Measurements from ENCODE around the gene ITPR1. TPM values are rescaled to one million over a fixed set of nuclear protein-coding genes. Genes with fewer than 3 reads are reported as not detected.

ITPR1 gene
- total RNA-seq, 1 experiment from 2014 or later: 48.5 TPM

GRCh38 chr3:4726549-4726948 lies 233.4 kb downstream of the ITPR1 start:
- peak; percentile 71 for ATAC-seq
- no peak overlapping the region for H3K9ac ChIP-seq (ENCODE audit: low read length)
- no peaks in the 10 kb centered on the region for H3F3A ChIP-seq (ENCODE audit: low read length, unreplicated experiment)
- H3K4me1 ChIP-seq (ENCODE audit: insufficient read depth, low read length): peaks cover 20% of the 10 kb centered on the region
- TF ChIP-seq CTCF (conservative IDR thresholded peaks at IDR 0.05; ENCODE audit: low read depth, low read length): no peak
- TF ChIP-seq EZH2phosphoT487 (IDR thresholded peaks at IDR 0.05; ENCODE audit: borderline replicate concordance, low read length): no peak
- TF ChIP-seq EZH2 (IDR thresholded peaks at IDR 0.05; ENCODE audit: low read length, unreplicated experiment): no peak
- peak; percentile 67 for DNase-seq
- no peaks in the 10 kb centered on the region for H3K36me3 ChIP-seq (ENCODE audit: low read depth, low read length)
- H3K27me3 ChIP-seq (ENCODE audit: low read length): no peaks in the 10 kb centered on the region
- peak overlapping the region; percentile 14; the same call in 1 of the 2 replicates for H3K4me2 ChIP-seq (ENCODE audit: low read length)
- H3K79me2 ChIP-seq (ENCODE audit: low read length): no peaks in the 10 kb centered on the region
- POLR2A ChIA-PET (ENCODE audit: unreplicated experiment): interaction anchor here (0.6 kb wide), 1 partner anchor 141 kb away, joined by 5 read pairs; no protein-coding TSS in a partner anchor
- H3K9me3 ChIP-seq (ENCODE audit: low read length): no peaks in the 10 kb centered on the region
- no peaks in the 10 kb centered on the region for H4K20me1 ChIP-seq (ENCODE audit: low read length)
- CTCF ChIA-PET: interaction anchor here (0.6 kb wide), 1 partner anchor 161 kb away, joined by 4 read pairs; no protein-coding TSS in a partner anchor
- peak overlapping the region; percentile 2; the same call in 1 of the 2 replicates for H3K27ac ChIP-seq (ENCODE audit: low read length)
- no peaks in the 10 kb centered on the region for H3K9me2 ChIP-seq (replicated peaks; ENCODE audit: low read length)
- intact Hi-C loops (cut with micrococcal nuclease): no loop called here
- no peak overlapping the region for H2AFZ ChIP-seq (ENCODE audit: low read length)
- H3K4me3 ChIP-seq (ENCODE audit: low read length): no peak overlapping the region
- BruUV-seq (replicated peaks): no TSS peak

DNA sequence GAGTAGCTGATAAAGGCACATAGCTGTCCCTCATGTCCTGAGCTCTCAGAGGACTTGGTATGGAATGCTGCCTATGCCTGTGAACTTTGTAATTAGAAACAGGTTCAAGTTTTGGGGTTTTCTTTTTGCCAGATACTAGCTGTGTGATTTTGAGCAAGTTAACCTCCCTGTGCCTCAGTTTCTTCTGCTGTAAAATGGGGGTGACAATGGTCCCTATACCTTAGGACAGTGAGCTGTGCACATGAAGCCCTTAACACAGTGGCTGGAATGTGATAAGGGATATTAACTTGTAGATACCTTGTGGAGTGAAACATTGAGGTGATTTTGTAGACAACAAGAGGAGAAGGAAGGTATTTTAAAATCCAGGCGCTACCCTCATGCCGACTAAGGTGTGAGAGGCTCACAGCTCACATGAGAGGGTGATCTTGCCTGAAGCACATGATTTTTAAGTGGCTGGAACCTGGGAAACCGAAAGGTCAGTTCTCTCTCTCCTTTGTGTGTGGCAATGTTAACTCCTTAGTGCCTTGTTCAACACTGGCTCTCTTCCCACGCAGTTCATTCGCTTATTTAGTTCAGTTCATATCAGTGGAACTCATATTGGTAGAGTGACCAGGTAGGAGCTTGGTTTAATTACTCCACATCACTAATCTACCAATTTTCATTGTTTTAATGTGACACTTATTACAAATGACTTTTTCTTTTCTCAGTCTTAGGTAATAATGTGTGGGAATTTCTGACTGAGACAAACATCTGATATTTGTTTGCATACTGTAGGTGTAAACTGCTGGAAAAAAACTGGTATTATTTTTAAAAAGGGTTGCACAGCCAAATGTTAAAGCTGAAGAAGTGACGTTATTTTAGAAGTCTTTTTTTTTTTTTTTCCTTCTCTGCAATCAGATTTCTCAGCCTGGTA lies 236.2 kb downstream of the ITPR1 start:
- intact Hi-C loops (cut with micrococcal nuclease): no loop called here

More for the DNA sequence above, 236.2 kb downstream of the ITPR1 start:
- Histone ChIP-seq H3K9ac (ENCODE audit: low read length) (no peak overlapping the region), H3K27ac (ENCODE audit: low read length) (no peak overlapping the region), H3K79me2 (ENCODE audit: low read length) (no peaks in the 10 kb centered on the region), H3K4me2 (ENCODE audit: low read length) (no peak overlapping the region), H2AFZ (ENCODE audit: low read length) (no peak overlapping the region), H3K4me1 (ENCODE audit: insufficient read depth, low read length) (peaks cover 16% of the 10 kb centered on the region), H3K4me3 (ENCODE audit: low read length) (no peak overlapping the region), H3K36me3 (ENCODE audit: low read depth, low read length) (no peaks in the 10 kb centered on the region), H3K9me2 (replicated peaks; ENCODE audit: low read length) (no peaks in the 10 kb centered on the region), H3K9me3 (ENCODE audit: low read length) (no peaks in the 10 kb centered on the region), H4K20me1 (ENCODE audit: low read length) (no peaks in the 10 kb centered on the region), H3K27me3 (ENCODE audit: low read length) (no peaks in the 10 kb centered on the region), H3F3A (ENCODE audit: low read length, unreplicated experiment) (no peaks in the 10 kb centered on the region)
- ATAC-seq (no peak), DNase-seq (no peak)
- BruUV-seq (replicated peaks): no TSS peak
- ChIA-PET CTCF (no interaction called here), POLR2A (ENCODE audit: unreplicated experiment) (interaction anchor here (0.6 kb wide), 1 partner anchor 254 kb away, joined by 5 read pairs; no protein-coding TSS in a partner anchor)
- TF ChIP-seq CTCF (conservative IDR thresholded peaks at IDR 0.05; ENCODE audit: low read depth, low read length): no peak
- no peak for TF ChIP-seq EZH2 (IDR thresholded peaks at IDR 0.05; ENCODE audit: low read length, unreplicated experiment)
- TF ChIP-seq EZH2phosphoT487 (IDR thresholded peaks at IDR 0.05; ENCODE audit: borderline replicate concordance, low read length): no peak
